H9 (cell line): Measurements from ENCODE around the gene SERBP1. TPM values are rescaled to one million over a fixed set of nuclear protein-coding genes. Genes with fewer than 3 reads are reported as not detected.

Experiments used
- DNase-seq: peaks from one replicate; pipeline ENCODE4 v3.0.0-alpha.2; 2017
- H2AFZ ChIP-seq: one replicate; pipeline ENCODE4 v1.6.1; 2013; ENCODE audit warnings: mild to moderate bottlenecking, low read length, control low read depth, moderate library complexity
- H2AK5ac ChIP-seq: 2 replicates; pipeline ENCODE4 v1.6.1; 2013; ENCODE audit warnings: low read length, control low read depth, mixed read lengths; ENCODE audit not compliant: insufficient read length
- H2BK120ac ChIP-seq: one replicate; pipeline ENCODE4 v1.6.1; 2013; ENCODE audit warnings: low read depth, mild to moderate bottlenecking, low read length, control low read depth, inconsistent platforms; ENCODE audit not compliant: poor library complexity, severe bottlenecking
- H2BK12ac ChIP-seq: 2 replicates; pipeline ENCODE4 v1.6.1; 2013; ENCODE audit warnings: low read length, control low read depth, mixed read lengths, low read depth; ENCODE audit not compliant: insufficient read length
- H2BK15ac ChIP-seq: 2 replicates; pipeline ENCODE4 v1.6.1; 2013; ENCODE audit warnings: low read depth, low read length, control low read depth
- H2BK20ac ChIP-seq: one replicate; pipeline ENCODE4 v1.6.1; 2013; ENCODE audit warnings: low read depth, mild to moderate bottlenecking, low read length, control low read depth, inconsistent platforms; ENCODE audit not compliant: poor library complexity, severe bottlenecking
- H2BK5ac ChIP-seq: 2 replicates; pipeline ENCODE4 v1.6.1; 2013; ENCODE audit warnings: low read length, control low read depth, mixed read lengths; ENCODE audit not compliant: insufficient read length
- H3K14ac ChIP-seq: 2 replicates; pipeline ENCODE4 v1.6.1; 2013; ENCODE audit warnings: low read length, control low read depth; ENCODE audit not compliant: insufficient read depth
- H3K18ac ChIP-seq: 2 replicates; pipeline ENCODE4 v1.6.1; 2013; ENCODE audit warnings: low read depth, mild to moderate bottlenecking, mixed read lengths, low read length, control low read depth; ENCODE audit not compliant: insufficient read length
- H3K23ac ChIP-seq: 2 replicates; pipeline ENCODE4 v1.6.1; 2013; ENCODE audit warnings: low read length, control low read depth, mixed read lengths, low read depth; ENCODE audit not compliant: insufficient read length
- H3K23me2 ChIP-seq: 2 replicates; pipeline ENCODE4 v1.6.1; 2013; ENCODE audit warnings: low read depth, mild to moderate bottlenecking, mixed read lengths, low read length, control low read depth; ENCODE audit not compliant: insufficient read length, poor library complexity, severe bottlenecking
- H3K27ac ChIP-seq: 2 replicates; pipeline ENCODE4 v1.5.1; 2013; ENCODE audit warnings: low read length, control low read depth, mixed read lengths, low read depth; ENCODE audit not compliant: insufficient read length
- H3K27me3 ChIP-seq: 2 replicates; pipeline ENCODE4 v1.6.1; 2013; ENCODE audit warnings: low read length, control low read depth, inconsistent platforms; ENCODE audit not compliant: insufficient read depth
- H3K4ac ChIP-seq: 2 replicates; pipeline ENCODE4 v1.6.1; 2013; ENCODE audit warnings: low read depth, mild to moderate bottlenecking, control low read depth, inconsistent platforms, low read length, moderate library complexity
- H3K4me1 ChIP-seq: 2 replicates; pipeline ENCODE4 v1.6.1; 2013; ENCODE audit warnings: low read length, control low read depth, inconsistent platforms; ENCODE audit not compliant: insufficient read depth
- H3K4me2 ChIP-seq: 2 replicates; pipeline ENCODE4 v1.6.1; 2013; ENCODE audit warnings: low read length, control low read depth, mixed read lengths; ENCODE audit not compliant: insufficient read length, insufficient read depth
- H3K56ac ChIP-seq: 2 replicates; pipeline ENCODE4 v1.6.1; 2013; ENCODE audit warnings: low read depth, mild to moderate bottlenecking, mixed read lengths, low read length, control low read depth; ENCODE audit not compliant: insufficient read length
- H3K79me1 ChIP-seq: 2 replicates; pipeline ENCODE4 v1.6.1; 2013; ENCODE audit warnings: low read depth, mild to moderate bottlenecking, moderate library complexity, low read length, control low read depth, inconsistent platforms; ENCODE audit not compliant: insufficient read depth, poor library complexity, severe bottlenecking
- H3K79me2 ChIP-seq: 2 replicates; pipeline ENCODE4 v1.6.1; 2013; ENCODE audit warnings: low read length, control low read depth, inconsistent platforms; ENCODE audit not compliant: insufficient read depth
- H3K9ac ChIP-seq: 2 replicates; pipeline ENCODE4 v1.6.1; 2013; ENCODE audit warnings: low read length, control low read depth, mixed read lengths; ENCODE audit not compliant: insufficient read length; ENCODE audit errors: extremely low read depth
- H3K9me3 ChIP-seq: one replicate; pipeline ENCODE4 v1.6.1; 2013; ENCODE audit warnings: low read depth, low read length, inconsistent platforms; ENCODE audit not compliant: control insufficient read depth
- H3T11ph ChIP-seq: one replicate; pipeline ENCODE4 v1.6.1; 2013; ENCODE audit warnings: mild to moderate bottlenecking, low read length, control low read depth, inconsistent platforms
- H4K20me1 ChIP-seq: one replicate; pipeline ENCODE4 v1.6.1; 2013; ENCODE audit not compliant: control insufficient read depth, insufficient read length, insufficient read depth
- H4K5ac ChIP-seq: 2 replicates; pipeline ENCODE4 v1.6.1; 2013; ENCODE audit warnings: low read depth, mild to moderate bottlenecking, mixed read lengths, low read length, control low read depth; ENCODE audit not compliant: insufficient read length
- H4K8ac ChIP-seq: replicated peaks from 2 replicates; pipeline ENCODE4 v1.6.1; 2013; ENCODE audit warnings: low read length, control low read depth, mixed read lengths, low read depth; ENCODE audit not compliant: insufficient read length
- H4K91ac ChIP-seq: 2 replicates; pipeline ENCODE4 v1.6.1; 2013; ENCODE audit warnings: low read depth, mild to moderate bottlenecking, moderate library complexity, mixed read lengths, low read length, control low read depth; ENCODE audit not compliant: insufficient read length
- H3K27ac Mint-ChIP-seq, 3 experiments: 2 replicates in 2 of 3; 3 replicates in 1 of 3; pipeline ENCODE4 v1.8.0; 2020 to 2021; ENCODE audit warnings: mixed read lengths in 3 of 3, mild to moderate bottlenecking in 1 of 3, moderate library complexity in 1 of 3
- H3K27me3 Mint-ChIP-seq: 2 replicates; pipeline ENCODE4 v1.8.0; 2021; ENCODE audit warnings: low read depth, mild to moderate bottlenecking, moderate library complexity, mixed read lengths
- H3K36me3 Mint-ChIP-seq, 3 experiments: 2 replicates in 2 of 3; 3 replicates in 1 of 3; pipeline ENCODE4 v1.8.0; 2020 to 2021; ENCODE audit warnings: low read depth in 3 of 3, mixed read lengths in 3 of 3; ENCODE audit not compliant: insufficient read depth in 1 of 3
- H3K4me1 Mint-ChIP-seq, 2 experiments: 2 replicates each; pipeline ENCODE4 v1.8.0; 2020; ENCODE audit warnings: mixed read lengths in 2 of 2
- H3K4me3 Mint-ChIP-seq, 2 experiments: 2 replicates in 1 of 2; 3 replicates in 1 of 2; pipeline ENCODE4 v1.8.0; 2020 to 2021; ENCODE audit warnings: mild to moderate bottlenecking in 2 of 2, mixed read lengths in 2 of 2, moderate library complexity in 1 of 2
- H3K9me3 Mint-ChIP-seq, 2 experiments: 2 replicates in 1 of 2; 3 replicates in 1 of 2; pipeline ENCODE4 v1.8.0; 2020; ENCODE audit warnings: mild to moderate bottlenecking in 2 of 2, mixed read lengths in 2 of 2, moderate library complexity in 1 of 2
- WGBS: extraction: QIAGEN DNeasy Blood & Tissue Kit; methylation state at CpG from one replicate; pipeline ENCODE4 v1.1.7; 2013; ENCODE audit warnings: missing lambda C conversion rate, low lambda C conversion rate, mixed read lengths; ENCODE audit not compliant: insufficient read length; ENCODE audit errors: extremely low coverage; 5-methylcytosine and 5-hydroxymethylcytosine counted together
- total RNA-seq: library from RNA; stranded (reverse); gene quantifications from 2 replicates; pipeline ENCODE4 v1.2.1, GENCODE V29; 2021
- TF ChIP-seq, protein P1 (sequence below): fragments of 200-600 bp; sonication (generic); conservative IDR thresholded peaks from 3 replicates; pipeline ENCODE4 v1.8.0; 2021; ENCODE audit warnings: antibody characterized with exemption, mild to moderate bottlenecking

The SERBP1 gene
- total RNA-seq, 1 experiment from 2014 or later: 495 TPM

DNA sequence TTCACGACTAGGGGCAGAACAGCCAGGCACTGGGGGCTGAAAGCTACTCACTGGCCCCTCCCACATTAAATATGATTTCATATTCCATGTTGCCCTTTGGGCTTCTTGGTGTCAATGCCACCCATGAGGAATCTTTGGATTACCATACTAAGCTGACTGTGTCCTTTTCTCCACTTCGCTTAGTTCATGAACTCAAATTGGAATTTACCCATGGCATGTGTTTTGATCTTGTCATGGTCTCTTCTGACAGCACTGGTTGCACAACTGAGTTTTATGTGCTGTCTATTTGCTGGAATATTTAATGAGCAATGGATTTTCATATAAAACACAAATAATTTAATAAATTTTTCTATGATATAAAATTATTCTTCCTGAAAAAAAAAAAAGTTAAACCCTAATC, 59.2 kb downstream of the SERBP1 start:
- no CpG with 5 or more reads among the region's 2 CpGs for WGBS
- Histone ChIP-seq H3K27me3 (no peaks in the 10 kb centered on the region), H2AK5ac (no peak overlapping the region), H4K91ac (no peak overlapping the region), H3K14ac (no peak overlapping the region), H3T11ph (no peak overlapping the region), H2BK5ac (no peak overlapping the region), H3K18ac (no peak overlapping the region), H4K5ac (no peak overlapping the region), H3K79me2 (no peaks in the 10 kb centered on the region), H3K79me1 (no peaks in the 10 kb centered on the region), H3K9me3 (no peaks in the 10 kb centered on the region), H3K9ac (no peak overlapping the region), H3K27ac (no peak overlapping the region), H2BK120ac (no peak overlapping the region), H2BK20ac (no peak overlapping the region), H2AFZ (no peak overlapping the region), H3K23ac (no peak overlapping the region), H4K8ac (no peak overlapping the region), H3K23me2 (no peaks in the 10 kb centered on the region), H3K56ac (no peak overlapping the region), H4K20me1 (no peaks in the 10 kb centered on the region), H3K4me2 (no peak overlapping the region), H2BK15ac (no peak overlapping the region), H2BK12ac (no peak overlapping the region), H3K4me1 (no peaks in the 10 kb centered on the region), H3K4ac (no peak overlapping the region)
- Mint-ChIP-seq H3K27ac (no peak overlapping the region), H3K36me3 (no peaks in the 10 kb centered on the region), H3K4me3 (no peak overlapping the region), H3K9me3 (no peaks in the 10 kb centered on the region), H3K27me3 (no peaks in the 10 kb centered on the region), H3K4me1 (peaks cover 14 to 17% of the 10 kb centered on the region in 2 experiments)
- TF ChIP-seq, protein P1, sequence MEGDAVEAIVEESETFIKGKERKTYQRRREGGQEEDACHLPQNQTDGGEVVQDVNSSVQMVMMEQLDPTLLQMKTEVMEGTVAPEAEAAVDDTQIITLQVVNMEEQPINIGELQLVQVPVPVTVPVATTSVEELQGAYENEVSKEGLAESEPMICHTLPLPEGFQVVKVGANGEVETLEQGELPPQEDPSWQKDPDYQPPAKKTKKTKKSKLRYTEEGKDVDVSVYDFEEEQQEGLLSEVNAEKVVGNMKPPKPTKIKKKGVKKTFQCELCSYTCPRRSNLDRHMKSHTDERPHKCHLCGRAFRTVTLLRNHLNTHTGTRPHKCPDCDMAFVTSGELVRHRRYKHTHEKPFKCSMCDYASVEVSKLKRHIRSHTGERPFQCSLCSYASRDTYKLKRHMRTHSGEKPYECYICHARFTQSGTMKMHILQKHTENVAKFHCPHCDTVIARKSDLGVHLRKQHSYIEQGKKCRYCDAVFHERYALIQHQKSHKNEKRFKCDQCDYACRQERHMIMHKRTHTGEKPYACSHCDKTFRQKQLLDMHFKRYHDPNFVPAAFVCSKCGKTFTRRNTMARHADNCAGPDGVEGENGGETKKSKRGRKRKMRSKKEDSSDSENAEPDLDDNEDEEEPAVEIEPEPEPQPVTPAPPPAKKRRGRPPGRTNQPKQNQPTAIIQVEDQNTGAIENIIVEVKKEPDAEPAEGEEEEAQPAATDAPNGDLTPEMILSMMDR: no peak
- DNase-seq: no peak
